Panc1 (cell line): ENCODE measurements around the gene FCN3. TPM values are rescaled to one million over a fixed set of nuclear protein-coding genes. Genes with fewer than 3 reads are reported as not detected.

ENCODE experiments used
- ATAC-seq: fragments of 200-7000 bp; cut with Tn5 transposase; 2 replicates; pipeline ENCODE4 v1.9.1; 2020; ENCODE audit warnings: mild to moderate bottlenecking, moderate library complexity
- BruUV-seq: library from RNA; stranded (reverse); fragments of 400-500 nt; replicated peaks from 2 replicates; lab custom pipeline; 2021; lab: Mats Ljungman, UMichigan
- CTCF ChIA-PET: fragments of 300-600 bp; sonication (Branson Sonifier 250); formaldehyde crosslinking; loops from one replicate; lab custom pipeline; 2022; ENCODE audit warnings: antibody characterized with exemption; lab: Charles Lee
- POLR2A ChIA-PET: fragments of 300-600 bp; sonication (Branson Sonifier 250); formaldehyde crosslinking; loops from one replicate; lab custom pipeline; 2022; ENCODE audit warnings: antibody characterized with exemption; lab: Charles Lee
- DNase-seq: peaks from one replicate; pipeline ENCODE4 v3.0.0-alpha.2; 2010; ENCODE audit warnings: low read depth, low spot score
- H3K27ac ChIP-seq: 2 replicates; pipeline ENCODE4 v1.5.1; 2011; ENCODE audit warnings: mild to moderate bottlenecking, low read length, inconsistent platforms
- H3K27me3 ChIP-seq: fragments of 200-500 bp; sonication (Bioruptor generic); 2 replicates; pipeline ENCODE4 v1.6.0; 2014; ENCODE audit warnings: low read length, inconsistent platforms; ENCODE audit not compliant: control insufficient read depth, insufficient read depth
- H3K36me3 ChIP-seq: fragments of 200-500 bp; sonication (Bioruptor generic); 2 replicates; pipeline ENCODE4 v1.5.1; 2014; ENCODE audit warnings: inconsistent platforms, mild to moderate bottlenecking, low read length, moderate library complexity; ENCODE audit not compliant: control insufficient read depth, insufficient read depth
- H3K4me1 ChIP-seq: 2 replicates; pipeline ENCODE4 v1.5.1; 2011; ENCODE audit warnings: inconsistent platforms, mild to moderate bottlenecking, low read length, moderate library complexity; ENCODE audit not compliant: control insufficient read depth, insufficient read depth
- H3K4me3 ChIP-seq, 2 experiments: 2 replicates each; pipeline ENCODE4 v1.5.1; 2011 to 2012; ENCODE audit warnings: low read depth in 2 of 2, low read length in 2 of 2, mild to moderate bottlenecking in 2 of 2, inconsistent platforms in 1 of 2, moderate library complexity in 1 of 2
- H3K9me3 ChIP-seq: fragments of 200-500 bp; sonication (Bioruptor generic); 2 replicates; pipeline ENCODE4 v1.5.1; 2014; ENCODE audit warnings: low read depth, mild to moderate bottlenecking, inconsistent platforms, low read length, moderate library complexity; ENCODE audit not compliant: control insufficient read depth, insufficient read depth
- POLR2AphosphoS5 ChIP-seq: IDR thresholded peaks from 2 replicates; pipeline ENCODE4 v1.6.1; 2012; ENCODE audit warnings: mild to moderate bottlenecking, low read depth, low read length, moderate library complexity
- SIN3A ChIP-seq: IDR thresholded peaks from 2 replicates; pipeline ENCODE4 v1.6.1; 2012; ENCODE audit warnings: low read depth, mild to moderate bottlenecking, low read length, moderate library complexity, borderline replicate concordance; ENCODE audit not compliant: insufficient read depth
- TCF7L2 ChIP-seq: IDR thresholded peaks from 2 replicates; pipeline ENCODE4 v1.6.1; 2011; ENCODE audit warnings: mild to moderate bottlenecking, low read depth, low read length, inconsistent platforms
- in situ Hi-C: cut with HindIII; loops from 2 replicates; pipeline ENCODE4 v1.10.0; 2016; ENCODE audit warnings: low sequenced_read_pairs, low pct_unique_long_range_greater_than_20kb
- intact Hi-C: fragments of 100-400 bp; cut with micrococcal nuclease; formaldehyde crosslinking; loops from one replicate; pipeline ENCODE4 v1.10.0; 2022; ENCODE audit not compliant: unreplicated experiment
- total RNA-seq: library from RNA; stranded (reverse); gene quantifications from one replicate; pipeline ENCODE4 v1.2.1, GENCODE V29; 2021; ENCODE audit not compliant: unreplicated experiment
- TF ChIP-seq, protein P1 (sequence below), 2 experiments: IDR thresholded peaks; 2 replicates each; pipeline ENCODE4 v1.6.1; 2011 to 2012; ENCODE audit warnings: low read depth in 2 of 2, control low read depth in 1 of 2, low read length in 1 of 2, mild to moderate bottlenecking in 1 of 2, moderate library complexity in 1 of 2; ENCODE audit not compliant: insufficient read depth in 1 of 2
- TF ChIP-seq, protein P2 (sequence below): fragments of 450-650 bp; IDR thresholded peaks from 2 replicates; pipeline ENCODE4 v1.5.1; 2017; ENCODE audit warnings: mild to moderate bottlenecking

Gene FCN3
- total RNA-seq, 1 experiment from 2014 or later = not detected

DNA sequence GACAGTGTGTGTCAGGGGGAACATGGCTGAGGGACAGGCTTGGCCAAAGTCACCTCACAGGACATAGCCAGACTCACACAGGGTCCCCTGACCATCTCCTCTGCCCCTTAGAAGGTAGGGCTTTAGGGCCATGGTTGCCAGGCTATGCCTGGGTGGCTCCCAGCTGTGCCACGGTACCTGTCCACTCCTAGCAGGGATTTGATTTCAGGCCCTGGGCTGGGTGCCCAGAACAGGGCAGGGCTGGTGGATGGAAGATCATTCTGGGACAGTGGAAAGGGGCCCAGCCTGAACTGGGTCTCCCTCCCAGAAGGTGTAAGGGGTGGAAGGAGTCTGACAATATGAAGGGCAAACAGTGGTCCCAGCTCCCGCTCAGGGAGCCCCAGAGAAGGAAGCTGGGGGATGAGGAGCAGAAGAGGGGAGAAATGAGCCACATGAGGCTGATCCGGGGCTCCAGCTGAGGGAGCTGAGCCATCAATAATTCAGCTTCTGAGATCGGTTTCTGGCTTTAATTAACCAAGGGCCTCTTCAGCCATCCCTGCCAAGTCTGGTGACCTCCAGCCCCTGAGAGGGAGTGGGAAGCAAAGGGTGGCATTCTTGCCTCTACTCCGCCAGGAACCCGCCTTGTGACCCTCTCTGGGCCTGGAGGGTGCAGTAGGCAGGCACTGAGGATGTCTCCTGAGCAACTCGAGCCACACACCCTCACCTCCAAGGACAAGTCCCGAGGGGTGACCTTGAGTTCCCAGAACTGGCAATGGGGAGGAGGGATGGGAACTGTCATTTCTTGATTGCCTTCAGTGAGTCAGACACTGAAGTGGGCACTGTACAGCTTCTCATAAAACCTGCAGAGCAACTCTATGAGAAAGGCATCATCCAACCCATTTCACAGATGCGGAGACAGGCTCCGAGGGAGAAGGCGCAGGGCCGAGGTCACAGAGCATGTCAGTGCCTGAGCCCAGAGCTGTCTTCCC is 6.4 kb upstream of the FCN3 start:
- in situ Hi-C loops (no loop called here), intact Hi-C loops (no loop called here)
- no peak overlapping the region for H3K27ac ChIP-seq
- TF ChIP-seq POLR2AphosphoS5 (no peak), SIN3A (no peak), TCF7L2 (no peak)
- TF ChIP-seq, protein P1, sequence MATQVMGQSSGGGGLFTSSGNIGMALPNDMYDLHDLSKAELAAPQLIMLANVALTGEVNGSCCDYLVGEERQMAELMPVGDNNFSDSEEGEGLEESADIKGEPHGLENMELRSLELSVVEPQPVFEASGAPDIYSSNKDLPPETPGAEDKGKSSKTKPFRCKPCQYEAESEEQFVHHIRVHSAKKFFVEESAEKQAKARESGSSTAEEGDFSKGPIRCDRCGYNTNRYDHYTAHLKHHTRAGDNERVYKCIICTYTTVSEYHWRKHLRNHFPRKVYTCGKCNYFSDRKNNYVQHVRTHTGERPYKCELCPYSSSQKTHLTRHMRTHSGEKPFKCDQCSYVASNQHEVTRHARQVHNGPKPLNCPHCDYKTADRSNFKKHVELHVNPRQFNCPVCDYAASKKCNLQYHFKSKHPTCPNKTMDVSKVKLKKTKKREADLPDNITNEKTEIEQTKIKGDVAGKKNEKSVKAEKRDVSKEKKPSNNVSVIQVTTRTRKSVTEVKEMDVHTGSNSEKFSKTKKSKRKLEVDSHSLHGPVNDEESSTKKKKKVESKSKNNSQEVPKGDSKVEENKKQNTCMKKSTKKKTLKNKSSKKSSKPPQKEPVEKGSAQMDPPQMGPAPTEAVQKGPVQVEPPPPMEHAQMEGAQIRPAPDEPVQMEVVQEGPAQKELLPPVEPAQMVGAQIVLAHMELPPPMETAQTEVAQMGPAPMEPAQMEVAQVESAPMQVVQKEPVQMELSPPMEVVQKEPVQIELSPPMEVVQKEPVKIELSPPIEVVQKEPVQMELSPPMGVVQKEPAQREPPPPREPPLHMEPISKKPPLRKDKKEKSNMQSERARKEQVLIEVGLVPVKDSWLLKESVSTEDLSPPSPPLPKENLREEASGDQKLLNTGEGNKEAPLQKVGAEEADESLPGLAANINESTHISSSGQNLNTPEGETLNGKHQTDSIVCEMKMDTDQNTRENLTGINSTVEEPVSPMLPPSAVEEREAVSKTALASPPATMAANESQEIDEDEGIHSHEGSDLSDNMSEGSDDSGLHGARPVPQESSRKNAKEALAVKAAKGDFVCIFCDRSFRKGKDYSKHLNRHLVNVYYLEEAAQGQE (IDR thresholded peaks at IDR 0.05; ENCODE audit: insufficient read depth in 1 of 2, low read depth in 2 of 2, low read length in 1 of 2) = no peak
- TF ChIP-seq, protein P2, sequence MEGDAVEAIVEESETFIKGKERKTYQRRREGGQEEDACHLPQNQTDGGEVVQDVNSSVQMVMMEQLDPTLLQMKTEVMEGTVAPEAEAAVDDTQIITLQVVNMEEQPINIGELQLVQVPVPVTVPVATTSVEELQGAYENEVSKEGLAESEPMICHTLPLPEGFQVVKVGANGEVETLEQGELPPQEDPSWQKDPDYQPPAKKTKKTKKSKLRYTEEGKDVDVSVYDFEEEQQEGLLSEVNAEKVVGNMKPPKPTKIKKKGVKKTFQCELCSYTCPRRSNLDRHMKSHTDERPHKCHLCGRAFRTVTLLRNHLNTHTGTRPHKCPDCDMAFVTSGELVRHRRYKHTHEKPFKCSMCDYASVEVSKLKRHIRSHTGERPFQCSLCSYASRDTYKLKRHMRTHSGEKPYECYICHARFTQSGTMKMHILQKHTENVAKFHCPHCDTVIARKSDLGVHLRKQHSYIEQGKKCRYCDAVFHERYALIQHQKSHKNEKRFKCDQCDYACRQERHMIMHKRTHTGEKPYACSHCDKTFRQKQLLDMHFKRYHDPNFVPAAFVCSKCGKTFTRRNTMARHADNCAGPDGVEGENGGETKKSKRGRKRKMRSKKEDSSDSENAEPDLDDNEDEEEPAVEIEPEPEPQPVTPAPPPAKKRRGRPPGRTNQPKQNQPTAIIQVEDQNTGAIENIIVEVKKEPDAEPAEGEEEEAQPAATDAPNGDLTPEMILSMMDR = no peak
- H3K4me1 ChIP-seq = no peaks in the 10 kb centered on the region
- no peaks in the 10 kb centered on the region for H3K36me3 ChIP-seq
- H3K4me3 ChIP-seq = no peak overlapping the region
- no peaks in the 10 kb centered on the region for H3K9me3 ChIP-seq
- CTCF ChIA-PET = interaction anchor here (0.6 kb wide), 2 partner anchors 11 to 55 kb away, joined by 5 to 13 read pairs; partner anchors contain the start of gene GPR3
- POLR2A ChIA-PET = no interaction called here
- no peaks in the 10 kb centered on the region for H3K27me3 ChIP-seq
- no peak for DNase-seq
- ATAC-seq = no peak
- no TSS peak for BruUV-seq

DNA sequence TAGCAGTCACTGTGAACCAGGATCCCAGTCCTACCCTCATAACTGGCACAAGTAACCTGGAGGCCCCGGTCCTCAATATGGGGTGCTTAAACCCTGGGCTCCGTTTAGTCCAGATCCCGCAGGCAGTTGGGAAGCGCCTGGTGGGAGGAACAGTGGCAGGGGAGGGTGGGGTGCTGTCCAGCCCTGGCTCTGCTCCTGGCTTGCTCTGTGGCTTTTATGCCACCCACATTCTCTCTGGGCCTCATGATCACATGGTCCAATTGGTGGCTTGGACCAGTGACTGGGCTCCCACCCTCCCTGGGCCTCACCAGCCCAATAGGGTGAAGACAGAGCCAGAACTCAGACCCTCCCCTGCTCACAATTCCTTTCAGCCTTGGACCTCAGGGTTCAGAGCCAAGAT is 5.6 kb upstream of the FCN3 start:
- intact Hi-C loops = no loop called here
- DNase-seq = no peak
- H3K9me3 ChIP-seq = no peaks in the 10 kb centered on the region
- in situ Hi-C loops = no loop called here
- ChIA-PET POLR2A (no interaction called here), CTCF (no interaction called here)
- H3K4me3 ChIP-seq = no peak overlapping the region
- no peak for ATAC-seq
- H3K36me3 ChIP-seq = no peaks in the 10 kb centered on the region
- BruUV-seq = no TSS peak
- H3K27me3 ChIP-seq = no peaks in the 10 kb centered on the region
- no peak overlapping the region for H3K27ac ChIP-seq
- no peak for TF ChIP-seq POLR2AphosphoS5
- TF ChIP-seq TCF7L2 = no peak
- TF ChIP-seq, protein P1 (IDR thresholded peaks at IDR 0.05; ENCODE audit: insufficient read depth in 1 of 2, low read depth in 2 of 2, low read length in 1 of 2) = no peak
- TF ChIP-seq, protein P2 = no peak
- H3K4me1 ChIP-seq = no peaks in the 10 kb centered on the region
